DOHH2 (cell line): Measurements from ENCODE around the gene FRAS1.

Experiments
- H3F3A ChIP-seq: fragments of 200-600 bp; sonication (generic), shearing (Covaris generic); 2 replicates; pipeline ENCODE4 v1.6.0; 2016; ENCODE audit warnings: antibody characterized with exemption, mild to moderate bottlenecking; ENCODE audit not compliant: control insufficient read depth, insufficient read depth
- H3K27ac ChIP-seq: fragments of 200-600 bp; sonication (generic); 2 replicates; pipeline ENCODE4 v1.5.1; 2014; ENCODE audit warnings: low read depth, mild to moderate bottlenecking, low read length, moderate library complexity
- H3K27me3 ChIP-seq: fragments of 200-600 bp; sonication (generic); 2 replicates; pipeline ENCODE4 v1.6.1; 2014; ENCODE audit warnings: mild to moderate bottlenecking, low read length, mixed read lengths; ENCODE audit not compliant: control insufficient read depth
- H3K36me3 ChIP-seq: fragments of 200-600 bp; sonication (generic); 2 replicates; pipeline ENCODE4 v1.6.1; 2014; ENCODE audit warnings: mild to moderate bottlenecking, low read length, moderate library complexity, mixed read lengths; ENCODE audit not compliant: control insufficient read depth
- H3K4me1 ChIP-seq: fragments of 200-600 bp; sonication (generic); 2 replicates; pipeline ENCODE4 v1.6.1; 2014; ENCODE audit warnings: mild to moderate bottlenecking, low read length, mixed read lengths; ENCODE audit not compliant: control insufficient read depth
- H3K4me2 ChIP-seq: fragments of 200-600 bp; sonication (generic); 2 replicates; pipeline ENCODE4 v1.6.0; 2014; ENCODE audit warnings: mild to moderate bottlenecking, low read length, moderate library complexity
- H3K4me3 ChIP-seq: fragments of 200-600 bp; sonication (generic); 2 replicates; pipeline ENCODE4 v1.5.1; 2014; ENCODE audit warnings: mild to moderate bottlenecking, low read length, mixed read lengths
- H3K79me2 ChIP-seq: fragments of 200-600 bp; sonication (generic); 2 replicates; pipeline ENCODE4 v1.6.1; 2014; ENCODE audit warnings: mild to moderate bottlenecking, low read length, mixed read lengths; ENCODE audit not compliant: control insufficient read depth
- H3K9me2 ChIP-seq: fragments of 200-600 bp; sonication (generic); replicated peaks from 2 replicates; pipeline ENCODE4 v1.6.1; 2014; ENCODE audit warnings: mild to moderate bottlenecking, low read length, mixed read lengths; ENCODE audit not compliant: control insufficient read depth
- H3K9me3 ChIP-seq: fragments of 200-600 bp; sonication (generic); 2 replicates; pipeline ENCODE4 v1.6.1; 2014; ENCODE audit warnings: antibody characterized with exemption, low read length, mixed read lengths; ENCODE audit not compliant: control insufficient read depth, insufficient read depth
- H4K20me1 ChIP-seq: fragments of 200-600 bp; sonication (generic); 2 replicates; pipeline ENCODE4 v1.6.0; 2014; ENCODE audit warnings: low read depth, mild to moderate bottlenecking, antibody characterized with exemption, low read length, moderate library complexity; ENCODE audit not compliant: control insufficient read depth, insufficient read depth
- EZH2phosphoT487 ChIP-seq: fragments of 200-600 bp; sonication (generic); IDR thresholded peaks from 2 replicates; pipeline ENCODE4 v1.6.1; 2017; ENCODE audit warnings: borderline replicate concordance, mild to moderate bottlenecking, antibody characterized with exemption, low read length, moderate library complexity, mixed read lengths
- TF ChIP-seq, protein P1 (sequence below): fragments of 200-600 bp; sonication (generic); IDR thresholded peaks from one replicate; pipeline ENCODE4 v1.5.1; 2014; ENCODE audit warnings: antibody characterized with exemption, mild to moderate bottlenecking, low read depth, low read length; ENCODE audit not compliant: poor library complexity, severe bottlenecking

Gene FRAS1

DNA sequence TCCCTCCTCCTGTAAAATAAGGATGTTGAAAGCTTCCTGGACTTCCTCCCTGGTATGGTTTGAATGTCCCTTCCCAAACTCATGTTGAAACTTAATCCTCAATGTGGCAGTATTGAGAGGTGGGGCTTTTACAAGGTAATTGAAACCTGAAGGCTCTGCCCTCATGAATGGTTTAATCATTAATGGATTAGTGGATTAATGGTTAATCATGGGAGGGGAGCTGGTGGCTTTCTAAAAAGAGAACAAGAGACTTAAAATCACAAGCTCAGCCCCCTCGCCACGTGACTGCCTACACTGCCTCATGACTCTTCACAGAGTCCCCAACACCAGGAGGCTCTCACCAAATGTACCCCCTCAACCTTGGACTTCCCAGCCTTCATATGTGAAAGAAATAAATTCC, 369.8 kb downstream of the FRAS1 start:
- TF ChIP-seq, protein P1, sequence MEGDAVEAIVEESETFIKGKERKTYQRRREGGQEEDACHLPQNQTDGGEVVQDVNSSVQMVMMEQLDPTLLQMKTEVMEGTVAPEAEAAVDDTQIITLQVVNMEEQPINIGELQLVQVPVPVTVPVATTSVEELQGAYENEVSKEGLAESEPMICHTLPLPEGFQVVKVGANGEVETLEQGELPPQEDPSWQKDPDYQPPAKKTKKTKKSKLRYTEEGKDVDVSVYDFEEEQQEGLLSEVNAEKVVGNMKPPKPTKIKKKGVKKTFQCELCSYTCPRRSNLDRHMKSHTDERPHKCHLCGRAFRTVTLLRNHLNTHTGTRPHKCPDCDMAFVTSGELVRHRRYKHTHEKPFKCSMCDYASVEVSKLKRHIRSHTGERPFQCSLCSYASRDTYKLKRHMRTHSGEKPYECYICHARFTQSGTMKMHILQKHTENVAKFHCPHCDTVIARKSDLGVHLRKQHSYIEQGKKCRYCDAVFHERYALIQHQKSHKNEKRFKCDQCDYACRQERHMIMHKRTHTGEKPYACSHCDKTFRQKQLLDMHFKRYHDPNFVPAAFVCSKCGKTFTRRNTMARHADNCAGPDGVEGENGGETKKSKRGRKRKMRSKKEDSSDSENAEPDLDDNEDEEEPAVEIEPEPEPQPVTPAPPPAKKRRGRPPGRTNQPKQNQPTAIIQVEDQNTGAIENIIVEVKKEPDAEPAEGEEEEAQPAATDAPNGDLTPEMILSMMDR = no peak
- no peak for TF ChIP-seq EZH2phosphoT487
- Histone ChIP-seq H3K4me3 (no peak overlapping the region), H3K4me1 (no peaks in the 10 kb centered on the region), H3F3A (no peaks in the 10 kb centered on the region), H3K9me3 (no peaks in the 10 kb centered on the region), H3K79me2 (no peaks in the 10 kb centered on the region), H3K36me3 (no peaks in the 10 kb centered on the region), H4K20me1 (no peaks in the 10 kb centered on the region), H3K4me2 (no peak overlapping the region), H3K9me2 (no peaks in the 10 kb centered on the region), H3K27ac (no peak overlapping the region), H3K27me3 (no peaks in the 10 kb centered on the region)

DNA sequence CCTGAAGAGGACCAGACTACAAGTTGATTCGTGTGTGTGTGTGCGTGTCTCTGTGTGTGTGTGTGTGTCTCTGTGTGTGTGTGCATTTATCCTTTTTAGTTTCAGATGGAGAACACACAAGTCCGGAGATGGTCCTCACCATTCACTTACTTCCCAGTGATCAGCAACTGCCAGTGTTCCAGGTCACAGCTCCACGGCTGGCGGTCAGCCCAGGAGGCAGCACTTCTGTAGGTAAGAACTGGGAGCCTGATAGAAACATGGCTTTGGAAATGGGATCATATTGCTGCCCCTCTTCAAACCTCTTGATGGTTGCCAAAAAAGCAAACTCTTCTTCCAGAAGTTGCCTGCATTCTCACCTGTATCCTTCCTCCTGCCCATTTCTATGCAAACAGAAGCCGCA, 371.9 kb downstream of the FRAS1 start:
- Histone ChIP-seq H3K4me1 (no peaks in the 10 kb centered on the region), H3K4me3 (no peak overlapping the region), H3K27ac (no peak overlapping the region), H3K27me3 (no peaks in the 10 kb centered on the region), H3K36me3 (no peaks in the 10 kb centered on the region), H3F3A (no peaks in the 10 kb centered on the region), H3K4me2 (no peak overlapping the region), H3K9me3 (no peaks in the 10 kb centered on the region), H3K79me2 (no peaks in the 10 kb centered on the region), H4K20me1 (no peaks in the 10 kb centered on the region), H3K9me2 (no peaks in the 10 kb centered on the region)
- TF ChIP-seq, protein P1 = no peak
- TF ChIP-seq EZH2phosphoT487 = no peak

DNA sequence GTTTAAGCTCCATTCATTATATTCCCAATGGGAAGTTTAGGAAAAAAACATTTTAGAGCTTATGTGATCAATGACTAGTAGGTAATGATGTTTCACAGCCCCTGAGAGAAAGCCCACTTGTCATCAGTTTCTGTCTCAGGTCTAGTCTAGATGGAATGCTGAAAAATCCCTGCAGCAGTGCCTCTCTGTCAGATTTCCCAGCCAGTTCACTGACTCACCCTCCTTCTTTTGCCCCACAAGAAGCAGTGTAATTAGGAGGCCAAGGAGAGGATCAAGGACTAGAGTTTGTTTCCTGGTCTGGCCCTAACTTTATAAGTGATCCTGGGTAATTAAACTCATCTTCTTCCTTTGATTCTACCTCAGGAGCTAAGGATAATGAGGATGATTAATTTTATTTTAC, 375.8 kb downstream of the FRAS1 start:
- peaks cover 5% of the 10 kb centered on the region for H3K27me3 ChIP-seq
- no peak overlapping the region for H3K27ac ChIP-seq
- H4K20me1 ChIP-seq = no peaks in the 10 kb centered on the region
- H3K4me3 ChIP-seq = no peak overlapping the region
- H3K9me3 ChIP-seq = no peaks in the 10 kb centered on the region
- no peaks in the 10 kb centered on the region for H3K4me1 ChIP-seq
- no peaks in the 10 kb centered on the region for H3K9me2 ChIP-seq
- no peaks in the 10 kb centered on the region for H3K36me3 ChIP-seq
- H3F3A ChIP-seq = no peaks in the 10 kb centered on the region
- H3K79me2 ChIP-seq = no peaks in the 10 kb centered on the region
- TF ChIP-seq, protein P1 = no peak
- no peak for TF ChIP-seq EZH2phosphoT487
- H3K4me2 ChIP-seq = no peak overlapping the region

DNA sequence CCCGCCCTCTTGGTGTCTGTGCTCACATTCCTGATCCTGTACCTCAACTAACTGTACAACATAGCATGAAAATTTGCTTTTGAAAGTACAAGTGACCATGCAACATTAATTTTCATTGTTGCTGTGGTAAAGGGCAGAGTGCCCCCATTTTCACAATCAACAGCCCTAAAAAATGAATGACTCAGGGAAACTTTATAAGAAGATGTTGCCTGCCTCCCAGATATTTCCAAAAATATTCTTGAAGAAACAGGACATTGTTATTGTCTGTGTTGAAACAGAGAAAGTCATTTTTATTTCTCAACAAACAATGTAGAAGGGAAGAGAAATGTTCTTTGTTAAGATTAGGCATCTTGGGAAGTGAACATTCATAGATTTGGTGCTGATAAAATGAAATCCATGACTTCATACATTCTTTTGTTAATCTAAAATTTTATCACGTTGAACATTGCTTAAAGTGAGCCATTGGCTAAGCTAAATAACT, 380.5 kb downstream of the FRAS1 start:
- Histone ChIP-seq H4K20me1 (no peaks in the 10 kb centered on the region), H3K4me2 (no peak overlapping the region), H3K4me1 (no peaks in the 10 kb centered on the region), H3F3A (no peaks in the 10 kb centered on the region), H3K9me2 (no peaks in the 10 kb centered on the region), H3K9me3 (no peaks in the 10 kb centered on the region), H3K36me3 (no peaks in the 10 kb centered on the region), H3K27ac (no peak overlapping the region), H3K27me3 (peaks cover 5% of the 10 kb centered on the region), H3K4me3 (no peak overlapping the region), H3K79me2 (no peaks in the 10 kb centered on the region)
- TF ChIP-seq, protein P1 = no peak
- no peak for TF ChIP-seq EZH2phosphoT487
